HUDEP-2 (cell line): ENCODE results near the gene KIAA0232.
"Not testable (repeated sequence)": the region's sequence is repeated elsewhere in the genome, so short reads cannot be mapped to it uniquely, and the experiment has no call there.

Source experiments
- DNase-seq, 76 experiments: peaks; one replicate each; lab custom pipeline; 2025; ENCODE audit not compliant: unreplicated experiment in 76 of 76; lab: John Stamatoyannopoulos, UW

The KIAA0232 gene

DNA sequence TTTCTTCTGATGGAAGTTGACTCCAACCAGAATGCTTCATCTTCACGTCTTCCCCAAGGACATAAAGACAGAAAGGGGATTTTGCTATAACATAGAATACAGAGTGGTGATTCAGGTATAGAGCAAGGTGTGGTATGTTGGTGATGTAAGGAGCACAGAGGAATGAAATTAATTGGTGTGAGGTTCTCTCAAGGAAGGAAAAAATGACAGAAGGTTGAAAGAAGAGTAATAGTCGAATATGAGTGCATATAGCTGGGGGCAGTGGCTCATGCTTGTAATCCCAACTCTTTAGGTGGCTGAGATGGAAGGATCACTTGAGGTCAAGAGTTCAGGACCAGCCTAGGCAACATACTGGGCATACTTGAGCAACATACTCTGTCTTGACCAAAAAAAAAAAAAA, 20.1 kb downstream of the KIAA0232 start:
- no peak for DNase-seq

DNA sequence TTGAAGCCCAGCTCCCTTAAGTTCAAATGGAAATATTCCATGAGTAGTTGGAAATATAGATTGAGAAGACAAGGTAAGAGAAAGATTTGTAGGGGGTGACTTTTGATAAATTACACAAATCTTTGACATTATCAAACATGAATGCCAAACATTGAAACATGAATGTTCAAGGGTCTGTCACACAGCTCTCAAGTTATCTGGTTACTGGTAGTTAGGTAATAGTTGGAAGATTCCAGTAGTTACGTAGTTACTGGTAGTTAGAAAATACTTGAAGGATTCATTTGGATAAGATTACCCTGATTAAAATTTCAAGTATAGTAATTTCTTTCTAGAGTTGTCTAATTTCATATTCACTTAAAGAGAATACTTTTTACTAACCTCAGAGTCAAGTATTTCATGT, 20.7 kb downstream of the KIAA0232 start:
- DNase-seq = no peak

DNA sequence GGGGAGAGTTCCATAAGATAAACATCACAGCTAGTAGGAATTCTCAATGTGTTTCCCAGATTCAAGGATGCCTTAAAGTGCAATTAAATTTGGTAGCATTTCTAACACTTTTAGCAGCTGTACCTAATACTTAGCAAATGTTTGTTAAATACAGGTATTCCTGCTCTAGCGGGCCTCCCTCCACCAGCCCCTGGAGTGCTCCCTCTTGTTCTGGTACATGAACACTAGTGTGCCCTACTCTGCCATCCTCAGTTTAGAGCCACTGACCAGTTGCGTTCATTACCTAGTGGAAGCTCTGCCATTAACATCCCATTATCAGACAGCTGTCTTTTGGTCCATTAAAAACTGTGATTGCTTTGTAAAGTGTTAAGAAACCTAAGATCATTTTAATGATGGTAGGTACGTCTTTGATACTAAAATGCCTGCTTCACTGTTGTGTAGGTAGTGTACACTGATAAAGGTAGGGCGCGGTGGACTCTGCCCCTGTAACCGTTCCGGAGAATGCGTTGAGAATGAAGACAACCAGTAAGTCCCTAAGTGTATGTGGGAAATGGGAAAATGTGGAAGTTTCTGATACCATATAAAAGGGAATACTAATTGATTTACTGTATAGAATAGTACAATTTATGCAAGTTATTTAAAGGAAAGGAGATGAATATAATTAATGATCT, 21.7 kb downstream of the KIAA0232 start:
- DNase-seq = no peak

DNA sequence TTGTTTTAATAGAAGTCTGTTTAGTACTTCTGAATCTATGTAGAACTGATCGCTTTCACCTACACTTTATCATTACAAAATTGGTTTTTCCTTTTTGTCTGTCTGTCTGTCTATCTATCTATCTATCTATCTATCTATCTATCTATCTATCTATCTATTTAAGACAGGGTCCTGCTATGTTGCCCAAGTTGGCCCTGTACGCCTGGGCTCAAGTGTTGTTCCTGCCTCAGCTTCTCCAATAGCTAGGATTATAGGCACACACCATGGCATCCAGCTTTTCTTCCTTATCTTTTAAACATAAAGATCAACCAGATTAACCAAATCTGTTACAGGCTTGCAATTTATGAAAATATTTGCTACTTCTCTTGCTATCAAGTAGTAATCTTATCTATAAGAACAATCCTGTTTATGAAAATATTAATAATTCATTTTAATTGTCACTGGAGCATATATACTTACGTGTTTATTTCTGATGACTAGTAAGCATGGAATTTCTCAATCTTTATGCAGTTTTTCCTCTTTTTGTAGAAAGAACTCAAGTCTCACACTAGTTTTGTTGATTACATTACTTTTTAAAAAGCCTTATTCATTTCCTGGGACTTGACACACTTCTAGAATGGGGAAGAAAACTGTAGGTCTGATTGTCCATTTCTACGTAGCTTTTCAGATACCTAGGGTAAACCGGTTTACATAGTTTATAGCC, 24.5 kb downstream of the KIAA0232 start:
- DNase-seq = no peak

- DNase-seq = no peak
These were observed 25.7 kb downstream of the KIAA0232 start for GRCh38 chr4:6808259-6808658.

DNA sequence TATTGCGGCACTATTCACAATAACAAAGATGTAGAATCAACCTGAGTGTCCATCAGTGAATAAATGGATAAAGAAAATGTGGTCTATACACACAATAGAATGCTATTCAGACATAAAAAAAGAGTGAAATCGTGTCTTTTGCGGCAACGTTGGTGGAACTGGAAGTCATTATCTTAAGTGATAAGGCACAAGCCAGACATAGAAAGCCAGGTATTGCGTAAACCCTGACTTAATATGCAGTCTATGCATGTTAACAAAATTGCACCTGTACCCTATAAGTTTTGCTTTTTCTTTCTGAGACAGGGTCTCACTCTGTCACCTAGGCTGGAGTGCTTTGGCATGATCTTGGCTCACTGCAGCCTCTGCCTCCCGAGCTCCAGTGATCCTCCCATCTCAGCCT, 28.6 kb downstream of the KIAA0232 start:
- no peak for DNase-seq

DNA sequence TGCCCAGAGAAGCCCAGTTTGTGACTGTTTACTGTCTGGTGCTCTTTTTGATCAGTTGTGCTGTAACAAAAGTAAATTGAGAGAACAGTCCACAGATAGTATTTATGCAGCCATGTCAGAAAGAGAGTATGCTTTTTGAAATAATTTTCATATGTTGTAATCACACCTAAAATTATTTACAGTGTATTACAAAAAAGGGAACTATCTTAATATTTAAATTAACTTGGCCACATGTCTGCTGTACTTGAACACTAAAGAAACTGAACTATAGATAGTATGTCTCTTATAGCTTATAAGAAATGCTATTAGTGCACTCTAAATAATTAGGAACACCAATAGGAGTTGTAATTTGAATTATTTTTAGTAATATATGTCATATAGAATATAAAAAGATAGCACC, 30.2 kb downstream of the KIAA0232 start:
- no peak for DNase-seq

GRCh38 chr4:6813725-6814124, 31.2 kb downstream of the KIAA0232 start:
- DNase-seq = no peak

DNA sequence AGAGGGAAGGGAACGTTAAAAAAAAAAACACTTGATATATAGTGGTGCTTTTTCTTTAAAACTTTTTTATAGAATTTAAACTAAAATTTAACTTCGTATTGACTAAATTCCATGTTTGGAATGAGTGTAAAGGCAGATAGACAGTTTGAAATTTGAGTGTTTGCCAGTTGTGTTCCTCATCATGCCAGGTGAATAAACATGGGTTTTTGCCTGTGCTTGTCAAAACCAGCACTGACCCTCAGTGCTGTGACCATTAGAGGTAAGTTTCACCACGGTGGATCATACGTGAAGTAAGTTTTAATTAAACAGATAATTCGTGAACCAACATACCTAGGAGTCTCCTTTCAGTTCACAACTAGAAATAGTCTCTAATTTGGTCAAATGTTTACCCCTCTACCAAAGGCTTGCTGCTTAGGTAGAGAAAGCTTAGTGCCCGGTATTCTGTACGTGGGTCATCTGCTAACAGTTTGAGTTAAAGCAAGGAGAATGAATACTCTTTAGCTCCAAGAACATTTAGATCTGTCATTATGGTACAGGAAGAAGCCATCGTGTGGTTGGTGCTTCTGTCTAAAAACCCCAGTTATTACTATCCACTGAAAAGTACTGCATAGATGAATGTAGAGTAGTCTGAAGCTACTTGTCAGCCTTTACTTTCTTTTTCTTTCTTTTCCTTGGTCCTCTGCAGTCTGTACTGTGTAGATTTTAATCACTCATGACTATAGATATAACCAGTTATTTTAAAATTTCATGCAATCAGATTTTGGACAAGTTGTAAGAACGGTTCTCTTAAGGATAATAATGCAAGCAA, 32.7 kb downstream of the KIAA0232 start:
- DNase-seq = no peak

- DNase-seq = no peak
These were observed 36.8 kb downstream of the KIAA0232 start for GRCh38 chr4:6819295-6819694.

DNA sequence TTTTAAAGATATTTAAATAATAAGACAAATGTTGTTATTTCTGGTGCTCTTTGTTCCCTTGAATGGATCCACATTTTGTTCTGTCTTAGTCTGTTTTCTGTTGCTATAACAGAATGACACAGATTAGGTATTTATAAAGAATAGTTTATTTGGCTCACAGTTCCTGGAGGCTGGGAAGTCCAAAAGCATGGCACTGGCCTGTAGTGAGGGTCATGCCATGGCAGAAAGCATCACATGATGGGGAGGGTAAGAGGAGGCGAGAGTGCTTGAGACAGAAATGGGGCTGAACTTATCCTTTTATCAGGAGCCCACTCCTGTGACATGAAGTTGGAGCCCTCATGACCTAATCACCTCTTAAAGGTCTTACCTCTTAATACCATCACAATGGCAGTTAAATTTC, 38.2 kb downstream of the KIAA0232 start:
- no peak for DNase-seq

GRCh38 chr4:6824071-6824470, 41.5 kb downstream of the KIAA0232 start:
- DNase-seq = no peak

- DNase-seq = no peak
These were observed 42.4 kb downstream of the KIAA0232 start for GRCh38 chr4:6824772-6825402.

DNA sequence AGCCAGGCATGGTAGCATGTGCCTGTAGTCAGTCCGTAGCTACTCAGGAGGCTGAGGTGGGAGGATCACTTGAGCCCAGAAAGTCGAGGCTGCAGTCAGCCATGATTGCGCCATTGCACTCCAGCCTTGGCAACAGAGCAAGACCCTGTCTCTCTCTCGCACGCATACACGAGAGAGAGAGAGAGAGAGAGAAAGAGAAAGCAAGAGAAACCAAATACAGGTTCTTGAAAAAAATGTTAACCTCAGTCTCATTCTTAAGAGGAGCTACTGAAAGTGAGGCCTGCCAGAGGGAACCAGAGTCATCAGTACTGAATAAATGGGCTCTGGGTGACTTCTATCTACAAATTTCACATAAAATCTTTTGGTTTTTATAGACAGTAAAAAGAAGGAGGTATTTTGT, 42.9 kb downstream of the KIAA0232 start:
- no peak for DNase-seq

- DNase-seq = peak in 30 of 76 experiments; percentile 5 to 63 (median 36)
These were observed 44.4 kb downstream of the KIAA0232 start for GRCh38 chr4:6826781-6827508.

GRCh38 chr4:6829086-6829485, 46.6 kb downstream of the KIAA0232 start:
- no peak for DNase-seq

- DNase-seq = peak in 3 of 76 experiments; percentile 4 to 10 (median 8)
These were observed 52.3 kb downstream of the KIAA0232 start for GRCh38 chr4:6834867-6835266.

- not testable (repeated sequence) for DNase-seq
These were observed 53.1 kb downstream of the KIAA0232 start for GRCh38 chr4:6835616-6836015.

DNA sequence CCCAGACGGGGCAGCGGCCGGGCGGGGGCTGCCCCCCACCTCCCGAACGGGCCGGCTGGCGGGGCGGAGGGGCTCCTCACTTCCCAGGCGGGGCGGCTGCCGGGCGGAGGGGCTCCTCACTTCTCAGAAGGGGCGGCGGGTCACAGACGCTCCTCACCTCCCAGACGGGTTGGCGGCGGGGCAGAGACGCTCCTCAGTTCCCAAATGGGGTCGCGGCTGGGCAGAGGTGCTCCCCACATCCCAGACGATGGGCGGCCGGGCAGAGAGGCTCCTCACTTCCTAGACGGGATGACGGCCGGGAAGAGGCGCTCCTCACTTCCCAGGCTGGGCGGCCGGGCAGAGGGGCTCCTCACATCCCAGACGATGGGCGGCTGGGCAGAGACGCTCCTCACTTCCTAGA, 54.6 kb downstream of the KIAA0232 start:
- not testable (repeated sequence) for DNase-seq

- DNase-seq = no peak
These were observed 57.1 kb downstream of the KIAA0232 start for GRCh38 chr4:6839579-6839978.
